ENCODE results near the gene TRIAP1. TPM values are rescaled to one million over a fixed set of nuclear protein-coding genes. Genes with fewer than 3 reads are reported as not detected.

The TRIAP1 gene
- total RNA-seq, 3 donors from 2014 or later: 10.2 to 21.3 (median 13.0) TPM

DNA sequence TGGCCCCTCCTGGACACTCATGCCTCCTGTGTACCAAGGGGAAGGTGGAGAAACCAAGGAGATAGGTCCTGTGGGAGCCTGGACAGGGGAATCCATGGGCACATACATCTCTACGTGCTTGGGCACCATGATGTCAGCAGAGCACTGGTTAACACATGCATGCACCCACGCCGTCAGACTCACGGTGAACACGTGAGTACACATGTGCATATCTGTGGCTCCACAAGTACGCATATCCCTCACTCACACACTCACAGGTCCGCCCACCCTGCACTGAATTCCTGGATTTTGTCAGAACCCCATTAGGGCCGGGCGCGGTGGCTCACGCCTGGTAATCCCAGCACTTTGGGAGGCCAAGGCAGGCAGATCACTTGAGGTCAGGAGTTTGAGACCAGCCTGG, 37.4 kb downstream of the TRIAP1 start:
- H3K9me3 ChIP-seq: no peaks in the 10 kb centered on the region
- TF ChIP-seq CTCF (IDR thresholded peaks at IDR 0.05) (no peak), POLR2AphosphoS5 (IDR thresholded peaks at IDR 0.05) (no peak), POLR2A (IDR thresholded peaks at IDR 0.05) (no peak)
- H3K4me1 ChIP-seq: no peaks in the 10 kb centered on the region
- no peaks in the 10 kb centered on the region for H3K36me3 ChIP-seq
- no peak overlapping the region for H3K27ac ChIP-seq
- no peaks in the 10 kb centered on the region for H3K27me3 ChIP-seq
- no peak overlapping the region for H3K4me3 ChIP-seq
- intact Hi-C loops (cut with DNase I; ENCODE audit: low total_unique reads): no loop called here
- DNase-seq (ENCODE audit: low spot score in 2 of 2): no peak

GRCh38 chr12:120406553-120406952, 39.6 kb downstream of the TRIAP1 start:
- H3K4me3 ChIP-seq: no peak overlapping the region
- no peaks in the 10 kb centered on the region for H3K36me3 ChIP-seq
- DNase-seq (ENCODE audit: low spot score in 2 of 2): no peak
- no peaks in the 10 kb centered on the region for H3K4me1 ChIP-seq
- intact Hi-C loops (cut with DNase I; ENCODE audit: low total_unique reads): no loop called here
- H3K9me3 ChIP-seq: no peaks in the 10 kb centered on the region
- H3K27ac ChIP-seq: peak overlapping the region in 1 of 2 donors; percentile 40
- TF ChIP-seq POLR2AphosphoS5 (IDR thresholded peaks at IDR 0.05) (no peak), POLR2A (IDR thresholded peaks at IDR 0.05) (no peak), CTCF (IDR thresholded peaks at IDR 0.05) (no peak)
- H3K27me3 ChIP-seq: no peaks in the 10 kb centered on the region

- no peaks in the 10 kb centered on the region for H3K9me3 ChIP-seq
- intact Hi-C loops (cut with DNase I; ENCODE audit: low total_unique reads): no loop called here
- no peak overlapping the region for H3K4me3 ChIP-seq
- TF ChIP-seq POLR2A (IDR thresholded peaks at IDR 0.05) (no peak), CTCF (IDR thresholded peaks at IDR 0.05) (no peak), POLR2AphosphoS5 (IDR thresholded peaks at IDR 0.05) (no peak)
- no peaks in the 10 kb centered on the region for H3K36me3 ChIP-seq
- no peak for DNase-seq (ENCODE audit: low spot score in 2 of 2)
- no peaks in the 10 kb centered on the region for H3K27me3 ChIP-seq
- H3K4me1 ChIP-seq: no peaks in the 10 kb centered on the region
- H3K27ac ChIP-seq: peak overlapping the region in 1 of 2 donors; percentile 40
Observed at GRCh38 chr12:120406069-120406468, 40.1 kb downstream of the TRIAP1 start.

GRCh38 chr12:120404271-120404670, 41.9 kb downstream of the TRIAP1 start:
- no peaks in the 10 kb centered on the region for H3K4me1 ChIP-seq
- no peaks in the 10 kb centered on the region for H3K9me3 ChIP-seq
- no peak for DNase-seq (ENCODE audit: low spot score in 2 of 2)
- H3K27ac ChIP-seq: no peak overlapping the region
- intact Hi-C loops (cut with DNase I; ENCODE audit: low total_unique reads): loop anchor here (5.0 kb wide), 1 partner anchor 858 kb away; no protein-coding TSS in a partner anchor
- TF ChIP-seq POLR2AphosphoS5 (IDR thresholded peaks at IDR 0.05) (no peak), POLR2A (IDR thresholded peaks at IDR 0.05) (no peak), CTCF (IDR thresholded peaks at IDR 0.05) (no peak)
- H3K36me3 ChIP-seq: no peaks in the 10 kb centered on the region
- H3K27me3 ChIP-seq: no peaks in the 10 kb centered on the region
- no peak overlapping the region for H3K4me3 ChIP-seq

GRCh38 chr12:120403869-120404268, 42.3 kb downstream of the TRIAP1 start:
- no peaks in the 10 kb centered on the region for H3K36me3 ChIP-seq

More at GRCh38 chr12:120403869-120404268, 42.3 kb downstream of the TRIAP1 start:
- no peak for TF ChIP-seq POLR2AphosphoS5 (IDR thresholded peaks at IDR 0.05)
- TF ChIP-seq CTCF (IDR thresholded peaks at IDR 0.05): no peak
- TF ChIP-seq POLR2A (IDR thresholded peaks at IDR 0.05): no peak
- intact Hi-C loops (cut with DNase I; ENCODE audit: low total_unique reads): loop anchor here (5.0 kb wide), 1 partner anchor 858 kb away; no protein-coding TSS in a partner anchor
- Histone ChIP-seq H3K9me3 (no peaks in the 10 kb centered on the region), H3K4me3 (no peak overlapping the region), H3K4me1 (no peaks in the 10 kb centered on the region), H3K27ac (no peak overlapping the region), H3K27me3 (no peaks in the 10 kb centered on the region)
- DNase-seq (ENCODE audit: low spot score in 2 of 2): no peak
